H1 (cell line): ENCODE data around the gene PACSIN2. TPM values are rescaled to one million over a fixed set of nuclear protein-coding genes. Genes with fewer than 3 reads are reported as not detected.
A peak's percentile ranks its signal among the peaks of the same experiment; 100 is the strongest.

Experiments used
- CTCF ChIA-PET: fragments of 300-600 bp; sonication (Branson Sonifier 250); formaldehyde crosslinking; loops from one replicate; lab custom pipeline; 2021; ENCODE audit not compliant: partially characterized antibody; lab: Charles Lee
- POLR2A ChIA-PET: fragments of 300-600 bp; sonication (Branson Sonifier 250); formaldehyde crosslinking; loops from one replicate; lab custom pipeline; 2021; ENCODE audit warnings: inconsistent platforms; ENCODE audit not compliant: partially characterized antibody; lab: Charles Lee
- DNase-seq, 2 experiments: peaks; one replicate each; pipeline versions ENCODE4 v3.0.0 to v3.0.0-alpha.2; 2010 to 2022; ENCODE audit warnings: low spot score in 2 of 2, low read depth in 1 of 2, mixed read lengths in 1 of 2
- FAIRE-seq: peaks from 2 replicates; lab custom pipeline; 2011; peaks lifted over from hg19 to GRCh38; lab: Jason Lieb, UNC
- H2AFZ ChIP-seq: 2 replicates; pipeline ENCODE4 v1.8.1; 2012; ENCODE audit warnings: low read length, inconsistent platforms
- H2AK5ac ChIP-seq: 2 replicates; pipeline ENCODE4 v1.6.1; 2013; ENCODE audit warnings: low read depth, low read length
- H2BK120ac ChIP-seq: replicated peaks from 2 replicates; pipeline ENCODE3; 2013; ENCODE audit warnings: low read depth, low read length, inconsistent platforms
- H2BK12ac ChIP-seq: 2 replicates; pipeline ENCODE4 v1.6.1; 2013; ENCODE audit warnings: low read depth, low read length
- H2BK15ac ChIP-seq: 2 replicates; pipeline ENCODE4 v1.6.1; 2013; ENCODE audit warnings: low read length
- H2BK20ac ChIP-seq: 2 replicates; pipeline ENCODE4 v1.6.1; 2013; ENCODE audit warnings: low read length
- H2BK5ac ChIP-seq: 2 replicates; pipeline ENCODE4 v1.6.1; 2013; ENCODE audit warnings: low read depth, low read length
- H3K14ac ChIP-seq: 2 replicates; pipeline ENCODE4 v1.6.1; 2013; ENCODE audit warnings: inconsistent platforms; ENCODE audit not compliant: insufficient read length
- H3K18ac ChIP-seq: 2 replicates; pipeline ENCODE4 v1.6.1; 2013; ENCODE audit warnings: low read length; ENCODE audit errors: extremely low read depth
- H3K23ac ChIP-seq: 2 replicates; pipeline ENCODE4 v1.6.1; 2013; ENCODE audit warnings: inconsistent platforms; ENCODE audit not compliant: insufficient read length
- H3K23me2 ChIP-seq: 2 replicates; pipeline ENCODE4 v1.6.1; 2013; ENCODE audit warnings: low read depth, low read length
- H3K27ac ChIP-seq: 2 replicates; pipeline ENCODE4 v1.6.1; 2011; ENCODE audit warnings: low read depth, low read length, inconsistent platforms
- H3K27me3 ChIP-seq, 4 experiments: replicated peaks in 1 of 4; 1 replicate in 1 of 4; 2 replicates in 3 of 4; pipeline versions ENCODE4 v1.6.1 to v1.8.1; 2011 to 2013; ENCODE audit warnings: low read length in 3 of 4, mild to moderate bottlenecking in 3 of 4, inconsistent platforms in 2 of 4, mixed read lengths in 2 of 4, moderate library complexity in 1 of 4; ENCODE audit not compliant: control insufficient read depth in 3 of 4, insufficient read depth in 3 of 4; ENCODE audit errors: extremely low read depth in 1 of 4
- H3K36me3 ChIP-seq, 4 experiments: 2 replicates each; pipeline versions ENCODE4 v1.6.1 to v1.8.1; 2011 to 2013; ENCODE audit warnings: mild to moderate bottlenecking in 4 of 4, low read length in 3 of 4, moderate library complexity in 2 of 4, control low read depth in 1 of 4, inconsistent platforms in 1 of 4; ENCODE audit not compliant: insufficient read depth in 4 of 4, control insufficient read depth in 2 of 4
- H3K4ac ChIP-seq: replicated peaks from 2 replicates; pipeline ENCODE3; 2013; ENCODE audit warnings: low read length, low read depth, mixed read lengths, inconsistent platforms; ENCODE audit not compliant: insufficient read length
- H3K4me1 ChIP-seq, 4 experiments: replicated peaks in 1 of 4; 1 replicate in 1 of 4; 2 replicates in 3 of 4; pipeline versions ENCODE4 v1.6.1 to v1.8.1; 2011 to 2013; ENCODE audit warnings: low read length in 3 of 4, inconsistent platforms in 2 of 4, mixed read lengths in 1 of 4; ENCODE audit not compliant: insufficient read depth in 4 of 4, control insufficient read depth in 3 of 4
- H3K4me2 ChIP-seq, 2 experiments: 2 replicates each; pipeline versions ENCODE4 v1.6.1 to v1.8.1; 2011 to 2013; ENCODE audit warnings: low read depth in 2 of 2, low read length in 2 of 2, control low read depth in 1 of 2, inconsistent platforms in 1 of 2, mild to moderate bottlenecking in 1 of 2; ENCODE audit not compliant: insufficient read depth in 1 of 2
- H3K4me3 ChIP-seq, 4 experiments: fragments of 200-600, 300-600 bp in 1 of 4; sonication (generic), shearing (Covaris generic), sonication (Bioruptor Twin) in 1 of 4; 2 replicates each; pipeline versions ENCODE4 v1.5.1 to v1.8.1; 2011 to 2016; ENCODE audit warnings: low read length in 4 of 4, low read depth in 3 of 4, control low read depth in 2 of 4, inconsistent platforms in 2 of 4, mild to moderate bottlenecking in 2 of 4, mixed read lengths in 1 of 4, moderate library complexity in 1 of 4; ENCODE audit not compliant: insufficient read depth in 2 of 4; ENCODE audit errors: extremely low read depth in 1 of 4
- H3K56ac ChIP-seq: replicated peaks from 2 replicates; pipeline ENCODE3; 2013; ENCODE audit warnings: low read depth, mild to moderate bottlenecking, mixed read lengths, low read length, inconsistent platforms; ENCODE audit not compliant: insufficient read length
- H3K79me1 ChIP-seq: 2 replicates; pipeline ENCODE4 v1.6.1; 2013; ENCODE audit warnings: low read depth, low read length, control low read depth
- H3K79me2 ChIP-seq, 2 experiments: 2 replicates each; pipeline versions ENCODE4 v1.6.1 to v1.8.1; 2012 to 2013; ENCODE audit warnings: low read length in 2 of 2, mild to moderate bottlenecking in 2 of 2, inconsistent platforms in 1 of 2; ENCODE audit not compliant: insufficient read depth in 2 of 2, control insufficient read depth in 1 of 2
- H3K9ac ChIP-seq, 4 experiments: replicated peaks in 1 of 4; 1 replicate in 1 of 4; 2 replicates in 3 of 4; pipeline versions ENCODE4 v1.6.1 to v1.8.1; 2011 to 2013; ENCODE audit warnings: low read depth in 3 of 4, low read length in 3 of 4, control low read depth in 2 of 4, mild to moderate bottlenecking in 2 of 4, moderate library complexity in 2 of 4, inconsistent platforms in 1 of 4; ENCODE audit errors: extremely low read depth in 1 of 4
- H3K9me3 ChIP-seq, 2 experiments: 2 replicates each; pipeline versions ENCODE4 v1.6.1 to v1.8.1; 2012 to 2013; ENCODE audit warnings: mild to moderate bottlenecking in 2 of 2, moderate library complexity in 2 of 2, control low read depth in 1 of 2, inconsistent platforms in 1 of 2, low read depth in 1 of 2, low read length in 1 of 2, mixed read lengths in 1 of 2; ENCODE audit not compliant: insufficient read depth in 2 of 2
- H4K20me1 ChIP-seq, 2 experiments: replicated peaks in 1 of 2; 2 replicates each; pipeline versions ENCODE3 to v1.8.1; 2011 to 2013; ENCODE audit warnings: inconsistent platforms in 2 of 2, low read length in 2 of 2, mild to moderate bottlenecking in 1 of 2; ENCODE audit not compliant: insufficient read depth in 2 of 2, control insufficient read depth in 1 of 2
- H4K5ac ChIP-seq: 2 replicates; pipeline ENCODE4 v1.6.1; 2013; ENCODE audit warnings: low read length, low read depth, mixed read lengths, inconsistent platforms; ENCODE audit not compliant: insufficient read length
- H4K8ac ChIP-seq: 2 replicates; pipeline ENCODE4 v1.8.0; 2013; ENCODE audit warnings: mild to moderate bottlenecking, moderate library complexity, low read length, inconsistent platforms; ENCODE audit not compliant: insufficient read depth; ENCODE audit errors: extremely low read depth
- H4K91ac ChIP-seq: replicated peaks from 2 replicates; pipeline ENCODE3; 2013; ENCODE audit warnings: low read length, mixed read lengths, inconsistent platforms; ENCODE audit not compliant: insufficient read length
- EZH2 ChIP-seq: fragments of 200-600 bp; sonication (generic); IDR thresholded peaks from 2 replicates; pipeline ENCODE4 v1.7.1; 2012; ENCODE audit warnings: low read depth, mild to moderate bottlenecking, moderate library complexity, low read length, inconsistent platforms; ENCODE audit not compliant: severe bottlenecking
- KDM1A ChIP-seq: fragments of 200-600, 300-600 bp; sonication (generic); IDR thresholded peaks from 2 replicates; pipeline ENCODE4 v1.7.1; 2016; ENCODE audit warnings: mild to moderate bottlenecking, low read length, borderline replicate concordance
- POU5F1 ChIP-seq: IDR thresholded peaks from 2 replicates; pipeline ENCODE4 v1.6.1; 2011; ENCODE audit warnings: low read depth, mild to moderate bottlenecking, low read length, moderate library complexity
- RAD21 ChIP-seq, 2 experiments: IDR thresholded peaks in 1 of 2; conservative IDR thresholded peaks in 1 of 2; 2 replicates each; pipeline ENCODE4 v1.6.1; 2011; ENCODE audit warnings: low read depth in 2 of 2, low read length in 2 of 2, improper control_type of control experiment in 1 of 2, inconsistent platforms in 1 of 2, mild to moderate bottlenecking in 1 of 2, moderate library complexity in 1 of 2
- TEAD4 ChIP-seq: IDR thresholded peaks from 2 replicates; pipeline ENCODE4 v1.6.1; 2012; ENCODE audit warnings: low read depth, low read length, inconsistent platforms, mixed read lengths
- WGBS, 2 experiments: shearing (Covaris generic) in 1 of 2; methylation state at CpG; one replicate each; pipeline versions ENCODE4 v1.1.6 to v1.1.7; 2013 to 2015; ENCODE audit warnings: low lambda C conversion rate in 2 of 2, mixed read lengths in 2 of 2, inconsistent platforms in 1 of 2, low coverage in 1 of 2, missing lambda C conversion rate in 1 of 2; ENCODE audit not compliant: insufficient replicate concordance in 2 of 2, insufficient coverage in 1 of 2, insufficient read length in 1 of 2; ENCODE audit errors: extremely low coverage in 1 of 2, missing lambda C conversion rate in 1 of 2; 5-methylcytosine and 5-hydroxymethylcytosine counted together
- polyA plus RNA-seq, 7 experiments: library from polyadenylated mRNA; depleted of rRNA in 3 of 7; stranded (reverse) in 5 of 7; unstranded in 2 of 7; fragments of >200 nt in 5 of 7; fragments of 200-250 nt in 2 of 7; gene quantifications; 1 replicate in 5 of 7; 2 replicates in 1 of 7; 4 replicates in 1 of 7; pipeline versions ENCODE4 v1.2.1 to v1.2.3, GENCODE V29; 2011 to 2013; ENCODE audit warnings: missing spikeins in 2 of 7, mixed read lengths in 2 of 7
- total RNA-seq: library from RNA; stranded (reverse); fragmentation: NEBNext Ultra II Directional; extraction: Animal tissue kit (Norgen Biotek cat#: 25700); gene quantifications from 2 replicates; pipeline ENCODE4 v1.2.1, GENCODE V29; 2021
- TF ChIP-seq, protein P1 (sequence below): IDR thresholded peaks from 2 replicates; pipeline ENCODE4 v1.6.1; 2011; ENCODE audit warnings: low read length, improper control_type of control experiment

Gene PACSIN2
- total and polyA plus RNA-seq, 2 of the 8 experiments (the other 6 are each of a cell fraction or from before 2014, with no cell fraction given) = 44.8 to 64.2 TPM

DNA sequence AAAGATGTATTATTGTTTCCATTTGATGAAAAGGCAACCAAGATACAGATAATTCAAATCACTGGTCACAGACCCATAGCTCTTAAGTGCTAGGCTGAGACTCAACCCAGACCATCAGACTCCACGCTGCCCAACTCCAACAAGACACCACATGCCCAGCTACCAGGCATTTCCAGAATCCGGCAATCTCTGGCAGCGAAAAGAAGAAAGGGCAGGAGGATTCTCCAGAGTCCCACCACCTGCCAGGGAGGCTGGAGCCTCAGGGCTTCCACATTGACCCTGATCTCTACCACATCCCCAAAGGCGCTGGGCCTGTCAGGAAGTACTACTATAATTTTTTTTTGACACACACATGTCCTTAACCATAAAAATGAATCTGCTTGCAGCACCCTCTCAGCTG is 96.4 kb downstream of the PACSIN2 start:
- Histone ChIP-seq H3K4me1 (peaks cover 13 to 26% (median 22%) of the 10 kb centered on the region in 4 experiments), H3K79me2 (peaks cover 0 to 75% of the 10 kb centered on the region in 2 experiments; a peak in 3 of 4 replicates), H3K4me3 (no peak overlapping the region), H3K9ac (no peak overlapping the region), H3K23ac (no peak overlapping the region), H3K79me1 (peaks cover 24% of the 10 kb centered on the region), H3K23me2 (peaks cover 2% of the 10 kb centered on the region; the same call in 1 of the 2 replicates), H4K20me1 (peaks cover 15 to 23% of the 10 kb centered on the region in 2 experiments), H2AFZ (no peak overlapping the region), H4K5ac (no peak overlapping the region), H2BK12ac (no peak overlapping the region), H2BK5ac (no peak overlapping the region), H3K27ac (no peak overlapping the region), H2AK5ac (no peak overlapping the region), H2BK15ac (no peak overlapping the region), H4K8ac (peak overlapping the region; percentile 46; the same call in 1 of the 2 replicates), H2BK120ac (no peak overlapping the region), H3K27me3 (no peaks in the 10 kb centered on the region), H3K4ac (no peak overlapping the region), H3K36me3 (no peaks in the 10 kb centered on the region), H3K14ac (no peak overlapping the region), H3K18ac (no peak overlapping the region), H2BK20ac (no peak overlapping the region), H3K9me3 (no peaks in the 10 kb centered on the region), H4K91ac (no peak overlapping the region), H3K56ac (no peak overlapping the region), H3K4me2 (no peak overlapping the region)
- ChIA-PET CTCF (interaction anchor here (0.5 to 7.8 kb wide), 10 partner anchors 9 to 132 kb away, joined by 3 to 47 read pairs (median 3); no protein-coding TSS in a partner anchor), POLR2A (interaction anchor here (0.9 to 1.8 kb wide), 3 partner anchors 89 to 132 kb away, joined by 3 to 9 read pairs (median 3); partner anchors contain the start of gene PACSIN2)
- no peak for TF ChIP-seq TEAD4
- no peak for TF ChIP-seq KDM1A
- no peak for TF ChIP-seq POU5F1
- TF ChIP-seq RAD21 (IDR thresholded peaks at IDR 0.05 in 1 of 2, conservative IDR thresholded peaks at IDR 0.05 in 1 of 2; ENCODE audit: low read depth in 2 of 2, low read length in 2 of 2) = no peak
- no peak for TF ChIP-seq EZH2
- TF ChIP-seq, protein P1, sequence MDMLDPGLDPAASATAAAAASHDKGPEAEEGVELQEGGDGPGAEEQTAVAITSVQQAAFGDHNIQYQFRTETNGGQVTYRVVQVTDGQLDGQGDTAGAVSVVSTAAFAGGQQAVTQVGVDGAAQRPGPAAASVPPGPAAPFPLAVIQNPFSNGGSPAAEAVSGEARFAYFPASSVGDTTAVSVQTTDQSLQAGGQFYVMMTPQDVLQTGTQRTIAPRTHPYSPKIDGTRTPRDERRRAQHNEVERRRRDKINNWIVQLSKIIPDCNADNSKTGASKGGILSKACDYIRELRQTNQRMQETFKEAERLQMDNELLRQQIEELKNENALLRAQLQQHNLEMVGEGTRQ = no peak
- 90% methylated on average over 4 of the region's 4 CpGs; no CpG with 5 or more reads in 1 of the 2 experiments for whole genome bisulfite sequencing, 2 experiments
- DNase-seq = no peak
- no peak for FAIRE-seq
